COLO668 (cell line): ENCODE measurements around the gene NCBP2.
"Not testable (repeated sequence)": the region's sequence is repeated elsewhere in the genome, so short reads cannot be mapped to it uniquely, and the experiment has no call there.

Experiments
- DNase-seq: peaks from one replicate; lab custom pipeline; 2025; ENCODE audit not compliant: unreplicated experiment; lab: John Stamatoyannopoulos, UW

The NCBP2 gene

DNA sequence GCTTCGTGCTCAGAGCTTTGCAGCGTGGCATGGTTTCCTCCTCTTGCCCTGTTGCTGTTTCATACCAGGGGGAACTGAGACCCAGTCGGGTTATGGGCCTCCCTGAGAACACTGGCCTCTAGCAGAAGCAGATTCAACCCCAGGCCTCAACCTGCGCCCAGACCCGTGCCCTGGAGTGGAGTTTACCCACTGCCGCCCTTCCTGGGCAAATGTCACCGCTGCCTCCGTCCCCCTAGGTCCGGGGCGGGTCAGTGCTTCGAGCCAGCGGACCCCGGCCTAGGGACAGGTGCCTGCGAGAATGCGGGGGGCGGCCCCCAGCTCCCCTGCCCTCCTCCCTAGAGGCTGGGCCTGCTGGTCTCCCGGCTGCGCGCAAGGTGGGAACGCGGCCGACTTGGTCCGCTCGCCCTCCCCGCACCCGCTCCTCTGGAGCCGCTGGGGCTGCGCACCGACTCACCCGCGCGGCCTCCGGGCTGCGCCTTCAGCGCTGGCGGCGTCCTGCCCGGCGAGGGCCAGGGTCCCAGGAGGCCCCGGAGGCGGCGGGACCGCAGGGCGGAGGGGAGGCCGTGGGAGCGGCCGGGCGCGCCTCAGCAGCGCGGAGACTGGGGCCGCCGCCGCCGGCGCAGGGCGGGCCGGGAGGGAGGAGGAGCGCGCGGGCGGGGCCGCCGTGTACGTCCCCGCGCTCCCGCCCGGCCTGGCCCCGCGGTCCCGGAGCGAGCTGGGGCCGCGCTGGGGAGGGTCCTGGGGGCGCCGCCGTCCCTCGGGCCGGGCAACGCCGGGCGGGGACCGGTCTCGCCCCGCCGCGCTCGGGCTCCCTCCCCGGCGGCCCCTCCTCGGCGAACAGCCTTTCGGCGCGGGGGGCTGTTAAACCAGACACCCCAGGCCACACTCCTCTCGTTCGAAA, 26.2 kb upstream of the NCBP2 start, which contains the start of gene PIGZ:
Gene PIGZ, minus strand, starts transcription at position 601 of the 901 bp plus-strand sequence. CDS start 16,802 bp downstream, outside the sequence.
- peak; percentile 63 for DNase-seq

DNA sequence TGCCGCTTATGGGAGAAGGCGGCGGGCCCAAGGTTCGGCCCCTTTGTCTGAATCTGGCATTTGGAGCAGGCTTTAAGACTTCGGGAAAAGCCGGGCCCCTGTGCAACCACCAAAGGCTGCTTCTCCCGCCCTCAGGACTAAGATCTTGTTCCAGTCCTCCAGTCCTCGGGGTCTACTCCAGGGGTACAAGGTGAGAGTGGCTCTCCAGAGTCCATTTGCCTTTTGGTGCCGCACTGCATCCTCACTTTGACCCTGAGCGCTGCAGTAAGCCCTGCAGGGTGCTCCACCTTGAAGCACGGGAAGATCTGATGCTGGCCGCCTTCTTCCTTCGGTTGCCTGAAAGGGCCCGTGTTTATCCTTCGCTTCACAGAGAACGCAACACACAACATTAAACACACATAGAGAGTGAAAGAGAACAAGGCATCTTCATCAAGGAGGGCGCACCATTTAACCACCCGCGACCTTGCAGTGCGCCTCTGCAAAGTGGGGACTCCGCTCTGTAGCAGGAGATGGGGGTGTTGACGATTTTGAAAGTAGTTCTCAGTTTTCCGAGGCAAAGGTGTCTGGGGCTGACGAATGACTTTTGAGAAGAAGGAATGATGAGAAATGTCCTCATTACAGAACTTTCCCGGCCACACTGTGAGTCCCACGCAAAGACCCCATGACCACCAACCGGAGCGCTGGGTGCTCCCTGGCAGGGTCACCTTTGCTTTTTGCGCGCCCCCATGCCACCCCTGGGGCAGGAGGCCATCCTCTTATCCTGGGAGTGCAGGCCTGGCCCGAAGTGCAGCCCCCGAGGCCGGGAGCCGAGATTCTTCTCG, 25.3 kb upstream of the NCBP2 start:
- DNase-seq = no peak

- no peak for DNase-seq
Observed at GRCh38 chr3:196966526-196967401, 24.4 kb upstream of the NCBP2 start.

- DNase-seq = no peak
Observed at GRCh38 chr3:196965804-196966173, 23.5 kb upstream of the NCBP2 start.

GRCh38 chr3:196965112-196965803, 22.9 kb upstream of the NCBP2 start:
- no peak for DNase-seq

- no peak for DNase-seq
Observed at GRCh38 chr3:196963631-196963953, 21.3 kb upstream of the NCBP2 start.

- DNase-seq = no peak
Observed at GRCh38 chr3:196962930-196963630, 20.8 kb upstream of the NCBP2 start.

DNA sequence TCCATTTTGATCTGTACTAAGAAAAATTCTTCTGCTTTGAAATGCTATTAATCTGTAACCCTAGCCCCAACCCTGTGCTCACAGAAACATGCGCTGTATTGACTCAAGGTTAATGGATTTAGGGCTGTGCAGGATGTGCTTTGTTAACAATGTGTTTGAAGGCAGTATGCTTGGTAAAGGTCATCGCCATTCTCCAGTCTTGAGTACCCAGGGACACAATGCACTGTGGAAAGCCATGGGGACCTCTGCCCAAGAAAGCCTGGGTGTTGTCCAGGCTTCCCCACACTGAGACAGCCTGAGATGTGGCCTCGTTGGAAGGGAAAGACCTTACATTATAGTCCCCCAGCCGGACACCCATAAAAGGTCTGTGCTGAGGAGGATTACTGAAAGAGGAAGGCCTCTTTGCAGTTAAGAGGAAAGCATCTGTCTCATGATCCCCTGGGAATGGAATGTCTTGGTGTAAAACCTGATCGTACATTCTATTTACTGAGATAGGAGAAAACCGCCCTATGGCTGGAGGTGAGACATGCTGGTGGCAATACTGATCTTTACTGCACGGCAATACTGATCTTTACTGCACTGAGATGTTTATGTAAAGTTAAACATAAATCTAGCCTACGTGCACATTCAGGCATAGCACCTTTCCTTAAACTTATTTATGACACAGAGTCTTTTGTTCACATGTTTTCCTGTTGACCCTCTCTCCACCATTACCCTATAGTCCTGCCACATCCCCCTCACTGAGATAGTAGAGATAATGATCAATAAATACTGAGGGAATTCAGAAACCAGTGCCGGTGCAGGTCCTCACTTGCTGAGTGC, 20.0 kb upstream of the NCBP2 start:
- DNase-seq = no peak

- no peak for DNase-seq
Observed at GRCh38 chr3:196954832-196955231, 12.5 kb upstream of the NCBP2 start.

DNA sequence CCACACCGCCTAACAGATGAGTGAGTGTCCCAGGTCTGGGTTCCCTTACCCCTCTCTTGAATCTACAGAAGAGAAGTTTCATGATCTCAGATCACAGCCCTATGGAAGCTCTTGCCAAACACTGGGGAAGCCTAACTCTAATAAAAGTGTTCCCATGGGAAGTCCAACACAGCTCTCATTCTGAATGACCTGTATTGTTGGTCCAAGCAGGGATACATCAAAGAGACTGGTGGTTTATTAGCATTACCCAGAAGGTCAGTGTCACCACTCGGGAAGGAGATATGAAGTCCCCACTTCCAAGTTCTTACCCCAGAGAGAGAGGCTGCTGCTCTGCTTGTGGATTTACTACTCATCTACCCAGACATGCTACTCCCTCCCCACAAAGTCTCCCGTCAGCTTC, 9.0 kb upstream of the NCBP2 start:
- no peak for DNase-seq

- DNase-seq = no peak
Observed at GRCh38 chr3:196949750-196950149, 7.4 kb upstream of the NCBP2 start.

DNA sequence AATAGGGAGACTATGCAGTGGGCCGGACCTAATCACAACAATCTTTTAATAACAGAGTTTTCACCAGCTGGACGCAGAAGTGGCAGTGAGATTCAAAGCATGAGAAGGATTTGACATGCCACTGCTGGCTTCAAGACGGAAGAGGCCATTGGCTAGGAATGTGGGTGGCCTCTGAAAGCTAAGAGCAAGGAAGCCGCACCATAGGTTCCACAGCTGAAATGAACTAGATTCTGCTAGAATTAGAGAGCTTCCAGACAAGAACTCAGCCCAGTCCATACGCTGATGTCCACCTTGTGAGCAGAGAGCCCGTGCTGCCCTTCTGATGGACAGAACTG, 6.9 kb upstream of the NCBP2 start:
- DNase-seq = no peak

GRCh38 chr3:196948442-196949284, 6.3 kb upstream of the NCBP2 start:
- DNase-seq = peak; percentile 24

DNA sequence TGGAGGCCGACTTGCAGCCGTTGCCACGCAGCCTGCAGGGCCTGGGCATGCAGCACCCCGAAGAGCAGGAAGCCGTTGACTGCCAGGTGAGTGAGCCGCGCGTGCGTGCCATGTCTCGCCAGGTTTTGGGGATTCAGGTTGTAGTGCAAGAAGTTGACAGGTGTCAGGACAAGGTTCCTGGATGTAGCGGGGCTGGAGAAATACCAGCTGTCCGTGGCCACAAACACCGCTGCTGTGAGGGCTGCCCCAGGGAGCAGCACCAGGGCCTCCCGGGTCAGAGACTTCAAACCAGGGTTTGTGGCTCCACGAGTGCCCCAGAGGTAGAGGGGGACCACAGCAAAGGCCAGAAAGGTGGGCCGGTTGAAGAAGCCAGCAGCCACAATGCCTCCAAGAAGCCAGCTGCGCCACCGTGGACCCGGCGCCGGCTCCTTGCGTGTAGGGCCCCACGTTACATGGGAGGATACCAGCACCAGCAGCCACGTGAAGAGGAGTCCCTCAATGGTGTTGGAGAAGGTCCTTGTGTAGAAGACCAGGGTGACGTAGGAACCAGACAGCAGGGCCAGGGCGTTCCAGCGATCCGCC, 5.6 kb upstream of the NCBP2 start:
- DNase-seq = no peak

DNA sequence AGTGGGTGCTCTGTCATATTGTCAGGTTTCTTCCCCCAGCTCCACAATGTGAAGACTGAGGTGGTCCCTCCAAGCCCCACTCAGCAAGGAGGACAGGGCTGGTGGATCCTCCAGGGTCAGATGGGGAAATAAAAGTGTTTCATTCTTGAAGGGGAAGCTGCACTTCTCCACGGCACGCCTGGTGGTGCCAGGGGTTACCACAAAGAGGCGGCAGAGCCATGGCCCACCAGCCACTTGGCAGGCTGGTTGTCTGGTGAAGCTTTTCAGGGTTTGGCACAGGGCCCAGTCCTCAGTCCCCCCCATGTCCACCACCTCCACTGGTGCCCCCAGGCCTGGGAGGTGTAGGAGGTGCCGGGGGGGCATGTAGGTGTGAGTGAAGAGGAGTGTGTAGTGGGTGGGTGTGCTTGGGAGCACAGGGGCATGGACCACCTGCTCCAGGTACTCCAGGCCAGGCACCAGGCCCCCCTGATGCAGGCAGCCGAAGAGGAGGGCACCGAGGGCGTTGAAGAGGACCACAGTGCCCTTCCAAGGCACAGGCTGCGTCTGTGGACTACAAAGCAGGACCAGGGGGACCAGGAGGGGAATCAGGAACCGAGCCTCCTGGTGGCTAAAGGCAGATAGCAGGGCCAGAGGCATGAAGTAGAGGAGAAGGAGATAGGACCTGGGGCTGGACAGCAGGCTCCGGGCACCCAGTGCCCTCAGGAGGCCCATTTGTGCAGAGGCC, 5.0 kb upstream of the NCBP2 start:
- DNase-seq = no peak

- DNase-seq = not testable (repeated sequence)
Observed at GRCh38 chr3:196944037-196944790, 1.9 kb upstream of the NCBP2 start.

GRCh38 chr3:196942915-196943277, 568 bp upstream of the NCBP2 start:
- DNase-seq = peak; percentile 35
